ENCODE measurements around the gene BTNL9. TPM values are rescaled to one million over a fixed set of nuclear protein-coding genes. Genes with fewer than 3 reads are reported as not detected.
"Not testable (repeated sequence)": the region's sequence is repeated elsewhere in the genome, so short reads cannot be mapped to it uniquely, and the experiment has no call there.

The BTNL9 gene
- polyA plus RNA-seq (2012; ENCODE audit: low read depth, missing spikeins), result 9.7 TPM

DNA sequence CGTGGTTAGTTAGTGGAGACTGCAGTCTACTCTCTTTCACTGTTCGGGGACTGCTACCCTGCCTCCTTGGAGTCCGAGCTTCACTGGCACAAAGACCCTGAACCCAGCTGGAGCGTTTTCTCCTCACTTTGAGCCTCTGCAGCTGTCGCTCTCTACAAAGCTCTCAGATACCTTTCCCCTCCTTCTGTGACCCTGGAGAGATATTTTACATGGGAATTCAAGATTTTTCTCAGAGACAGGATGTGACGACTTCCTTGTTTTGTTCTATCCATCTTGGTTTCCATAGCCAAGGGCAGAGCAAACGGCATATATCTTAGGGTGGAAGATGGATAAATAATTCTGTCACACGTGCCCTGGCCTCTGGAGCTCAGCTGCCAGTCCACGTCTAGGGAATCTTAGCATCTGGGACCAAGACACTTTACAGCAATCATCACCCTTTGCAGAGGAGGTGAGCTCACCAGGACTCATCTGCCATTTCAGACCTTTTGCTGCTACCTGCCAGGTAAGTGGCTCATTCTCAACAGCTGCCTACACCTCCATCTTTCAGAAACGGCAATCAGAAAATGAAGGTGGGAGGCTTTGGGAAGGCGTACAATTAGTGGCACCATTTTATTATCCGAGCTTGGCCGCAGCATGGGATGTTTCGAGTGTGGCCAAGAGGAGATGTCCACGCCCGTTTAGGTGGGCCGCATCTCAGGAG is at the start of gene BTNL9:
BTNL9 (plus strand) TSS at position 336 of the 700 bp plus-strand sequence. CDS start 5,224 bp downstream, outside the sequence.
- FAIRE-seq, result no peak
- no peak for DNase-seq (ENCODE audit: insufficient read length, low spot score)
- TF ChIP-seq TAF1 (IDR thresholded peaks at IDR 0.05; ENCODE audit: low read depth, low read length), result no peak
- TF ChIP-seq POU2F2 (IDR thresholded peaks at IDR 0.05; ENCODE audit: low read depth, low read length), result no peak
- TF ChIP-seq POLR2A (IDR thresholded peaks at IDR 0.05; ENCODE audit: low read depth, low read length), result no peak
- no peak for TF ChIP-seq SPI1 (IDR thresholded peaks at IDR 0.05; ENCODE audit: low read depth, low read length)
- no peak for TF ChIP-seq POLR2AphosphoS5 (IDR thresholded peaks at IDR 0.05; ENCODE audit: low read depth, low read length)
- TF ChIP-seq PAX5 (IDR thresholded peaks at IDR 0.05; ENCODE audit: insufficient read depth, low read length, severe bottlenecking), result no peak

DNA sequence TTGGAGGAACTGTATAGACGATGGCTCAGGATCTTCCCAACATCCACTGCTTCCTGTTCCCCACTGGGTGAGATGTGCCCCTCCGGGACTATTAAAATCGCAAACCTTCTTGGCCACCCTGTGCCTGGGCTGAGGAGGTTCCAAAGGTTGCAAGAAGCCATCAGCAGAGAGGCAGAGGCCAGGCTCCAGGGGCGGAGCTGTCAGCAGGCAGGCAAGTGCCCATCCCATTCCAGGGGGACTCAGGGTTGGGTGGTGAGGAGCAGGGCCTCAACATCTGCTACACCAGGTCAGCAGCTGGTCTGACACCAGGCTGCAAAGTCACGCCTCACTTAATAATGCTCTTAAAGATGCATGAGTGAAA is 49.2 kb upstream of the BTNL9 start:
- no peak for TF ChIP-seq POU2F2 (IDR thresholded peaks at IDR 0.05; ENCODE audit: low read depth, low read length)
- TF ChIP-seq TAF1 (IDR thresholded peaks at IDR 0.05; ENCODE audit: low read depth, low read length), result no peak
- no peak for TF ChIP-seq POLR2AphosphoS5 (IDR thresholded peaks at IDR 0.05; ENCODE audit: low read depth, low read length)
- no peak for TF ChIP-seq PAX5 (IDR thresholded peaks at IDR 0.05; ENCODE audit: insufficient read depth, low read length, severe bottlenecking)
- no peak for TF ChIP-seq SPI1 (IDR thresholded peaks at IDR 0.05; ENCODE audit: low read depth, low read length)
- TF ChIP-seq POLR2A (IDR thresholded peaks at IDR 0.05; ENCODE audit: low read depth, low read length), result no peak
- DNase-seq (ENCODE audit: insufficient read length, low spot score) (no peak), FAIRE-seq (no peak)

DNA sequence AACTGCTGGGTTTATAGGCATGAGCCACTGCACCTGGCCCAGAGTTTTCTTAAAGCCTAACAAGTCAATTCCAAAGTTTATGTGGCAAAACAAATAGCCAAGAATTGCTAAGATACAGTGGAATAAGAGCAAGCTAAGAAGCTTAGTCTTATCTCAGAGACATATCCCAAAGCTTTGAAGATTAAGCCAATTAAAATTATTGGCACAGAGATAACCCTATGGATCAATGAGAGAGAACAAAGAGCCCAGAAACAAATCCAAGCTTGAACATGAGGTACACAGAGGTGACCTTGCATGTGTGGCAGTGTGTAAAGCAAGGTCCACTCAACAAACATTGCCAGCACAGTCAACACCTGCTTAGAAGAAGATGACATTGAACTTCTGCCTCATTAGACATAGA is 38.1 kb upstream of the BTNL9 start:
- TF ChIP-seq TAF1 (IDR thresholded peaks at IDR 0.05; ENCODE audit: low read depth, low read length), result no peak
- TF ChIP-seq POU2F2 (IDR thresholded peaks at IDR 0.05; ENCODE audit: low read depth, low read length), result no peak
- no peak for TF ChIP-seq POLR2A (IDR thresholded peaks at IDR 0.05; ENCODE audit: low read depth, low read length)
- TF ChIP-seq POLR2AphosphoS5 (IDR thresholded peaks at IDR 0.05; ENCODE audit: low read depth, low read length), result no peak
- TF ChIP-seq SPI1 (IDR thresholded peaks at IDR 0.05; ENCODE audit: low read depth, low read length), result no peak
- TF ChIP-seq PAX5 (IDR thresholded peaks at IDR 0.05; ENCODE audit: insufficient read depth, low read length, severe bottlenecking), result no peak
- DNase-seq (ENCODE audit: insufficient read length, low spot score) (no peak), FAIRE-seq (no peak)

DNA sequence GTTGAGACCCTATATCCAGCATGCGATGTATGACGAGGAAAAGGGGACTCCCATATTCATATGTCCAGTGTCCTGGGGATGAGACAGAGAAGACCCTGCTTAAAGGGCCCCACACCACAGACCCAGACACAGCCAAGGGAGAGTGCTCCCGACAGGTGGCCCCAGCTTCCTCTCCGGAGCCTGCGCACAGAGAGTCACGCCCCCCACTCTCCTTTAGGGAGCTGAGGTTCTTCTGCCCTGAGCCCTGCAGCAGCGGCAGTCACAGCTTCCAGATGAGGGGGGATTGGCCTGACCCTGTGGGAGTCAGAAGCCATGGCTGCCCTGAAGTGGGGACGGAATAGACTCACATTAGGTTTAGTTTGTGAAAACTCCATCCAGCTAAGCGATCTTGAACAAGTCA is 34.3 kb upstream of the BTNL9 start:
- FAIRE-seq (no peak), DNase-seq (ENCODE audit: insufficient read length, low spot score) (no peak)
- TF ChIP-seq PAX5 (IDR thresholded peaks at IDR 0.05; ENCODE audit: insufficient read depth, low read length, severe bottlenecking) (no peak), POLR2AphosphoS5 (IDR thresholded peaks at IDR 0.05; ENCODE audit: low read depth, low read length) (no peak), TAF1 (IDR thresholded peaks at IDR 0.05; ENCODE audit: low read depth, low read length) (no peak), POLR2A (IDR thresholded peaks at IDR 0.05; ENCODE audit: low read depth, low read length) (no peak)

DNA sequence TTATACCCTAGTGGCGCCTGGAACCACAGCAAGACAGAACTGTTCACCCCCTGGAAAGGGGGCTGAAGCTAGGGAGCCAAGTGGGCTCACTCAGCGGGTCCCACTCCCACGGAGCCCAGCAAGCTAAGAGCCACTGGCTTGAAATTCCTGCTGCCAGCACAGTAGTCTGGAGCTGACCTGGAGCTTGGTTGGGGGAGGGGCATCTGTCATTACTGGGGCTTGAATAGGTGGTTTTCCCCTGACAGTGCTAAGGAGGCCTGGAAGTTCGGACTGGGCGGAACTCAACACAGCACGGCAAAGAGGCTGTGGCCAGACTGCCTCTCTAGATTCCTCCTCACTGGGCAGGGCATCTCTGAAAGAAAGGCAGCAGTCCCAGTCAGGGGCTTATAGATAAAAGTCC is 31.9 kb upstream of the BTNL9 start:
- no peak for TF ChIP-seq PAX5 (IDR thresholded peaks at IDR 0.05; ENCODE audit: insufficient read depth, low read length, severe bottlenecking)
- TF ChIP-seq POLR2AphosphoS5 (IDR thresholded peaks at IDR 0.05; ENCODE audit: low read depth, low read length), result no peak
- no peak for TF ChIP-seq POU2F2 (IDR thresholded peaks at IDR 0.05; ENCODE audit: low read depth, low read length)
- no peak for TF ChIP-seq POLR2A (IDR thresholded peaks at IDR 0.05; ENCODE audit: low read depth, low read length)
- no peak for TF ChIP-seq TAF1 (IDR thresholded peaks at IDR 0.05; ENCODE audit: low read depth, low read length)
- no peak for TF ChIP-seq SPI1 (IDR thresholded peaks at IDR 0.05; ENCODE audit: low read depth, low read length)
- FAIRE-seq (no peak), DNase-seq (ENCODE audit: insufficient read length, low spot score) (no peak)

DNA sequence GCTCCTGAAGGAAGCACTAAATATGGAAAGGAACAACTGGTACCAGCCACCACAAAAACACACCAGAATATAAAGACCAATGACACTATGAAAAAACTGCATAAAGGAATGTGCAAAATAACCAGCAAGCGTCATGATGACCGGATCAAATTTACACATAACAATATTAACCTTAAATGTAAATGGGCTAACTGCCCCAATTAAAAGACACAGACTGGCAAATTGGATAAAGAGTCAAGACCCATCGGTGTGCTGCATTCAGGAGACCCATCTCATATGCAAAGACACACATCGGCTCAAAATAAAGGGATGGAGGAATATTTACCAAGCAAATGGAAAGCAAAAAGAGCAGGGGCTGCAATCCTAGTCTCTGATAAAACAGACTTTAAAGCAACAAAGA is 30.0 kb upstream of the BTNL9 start:
- not testable (repeated sequence) for FAIRE-seq

DNA sequence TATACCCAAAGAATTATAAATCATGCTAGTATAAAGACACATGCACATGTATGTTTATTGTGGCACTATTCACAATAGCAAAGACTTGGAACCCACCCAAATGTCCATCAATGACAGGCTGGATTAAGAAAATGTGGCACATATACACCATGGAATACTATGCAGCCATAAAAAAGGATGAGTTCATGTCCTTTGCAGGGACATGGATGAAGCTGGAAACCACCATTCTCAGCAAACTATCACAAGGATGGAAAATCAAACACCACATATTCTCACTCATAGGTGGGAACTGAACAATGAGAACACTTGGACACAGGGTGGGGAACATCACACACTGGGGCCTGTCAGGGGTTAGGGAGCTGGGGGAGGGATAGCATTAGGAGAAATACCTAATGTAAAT is 25.4 kb upstream of the BTNL9 start:
- not testable (repeated sequence) for FAIRE-seq

More for the DNA sequence above, 30.0 kb upstream of the BTNL9 start:
- not testable (repeated sequence) for DNase-seq (ENCODE audit: insufficient read length, low spot score)

DNA sequence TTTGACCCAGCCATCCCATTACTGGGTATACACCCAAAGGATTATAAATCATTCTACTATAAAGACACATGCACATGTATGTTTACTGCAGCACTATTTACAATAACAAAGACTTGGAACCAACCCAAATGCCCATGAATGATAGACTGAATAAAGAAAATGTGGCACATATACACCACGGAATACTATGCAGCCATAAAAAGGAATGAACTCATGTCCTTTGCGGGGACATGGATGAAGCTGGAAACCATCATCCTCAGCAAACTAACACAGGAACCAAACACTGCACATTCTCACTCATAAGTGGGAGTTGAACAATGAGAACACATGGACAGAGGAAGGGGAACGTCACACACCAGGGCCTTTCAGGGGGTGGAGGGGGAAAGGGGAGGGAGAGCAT is 22.6 kb upstream of the BTNL9 start:
- not testable (repeated sequence) for DNase-seq (ENCODE audit: insufficient read length, low spot score); FAIRE-seq

More for the DNA sequence above, 25.4 kb upstream of the BTNL9 start:
- DNase-seq (ENCODE audit: insufficient read length, low spot score), result not testable (repeated sequence)

DNA sequence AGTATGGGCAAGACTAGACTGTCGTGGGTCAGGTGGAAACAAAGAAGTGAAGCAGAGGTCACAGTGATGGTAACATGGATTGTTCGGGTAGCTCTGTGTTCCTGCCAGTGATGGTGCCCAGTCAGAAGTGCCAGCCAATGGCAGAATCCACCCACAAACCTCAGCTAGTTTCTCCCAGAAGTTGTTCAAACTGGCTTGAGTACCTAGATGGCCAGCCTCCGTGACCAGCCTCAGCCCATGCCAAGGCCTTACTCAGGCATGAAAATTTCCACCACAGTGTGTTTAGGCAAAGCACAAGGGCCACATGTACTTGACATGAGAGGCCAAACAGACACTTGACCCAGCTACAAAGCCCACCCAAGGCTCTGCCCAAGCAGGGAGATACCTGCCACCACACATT is 19.4 kb upstream of the BTNL9 start:
- TF ChIP-seq POLR2AphosphoS5 (IDR thresholded peaks at IDR 0.05; ENCODE audit: low read depth, low read length), result no peak
- no peak for DNase-seq (ENCODE audit: insufficient read length, low spot score)
- FAIRE-seq, result no peak

DNA sequence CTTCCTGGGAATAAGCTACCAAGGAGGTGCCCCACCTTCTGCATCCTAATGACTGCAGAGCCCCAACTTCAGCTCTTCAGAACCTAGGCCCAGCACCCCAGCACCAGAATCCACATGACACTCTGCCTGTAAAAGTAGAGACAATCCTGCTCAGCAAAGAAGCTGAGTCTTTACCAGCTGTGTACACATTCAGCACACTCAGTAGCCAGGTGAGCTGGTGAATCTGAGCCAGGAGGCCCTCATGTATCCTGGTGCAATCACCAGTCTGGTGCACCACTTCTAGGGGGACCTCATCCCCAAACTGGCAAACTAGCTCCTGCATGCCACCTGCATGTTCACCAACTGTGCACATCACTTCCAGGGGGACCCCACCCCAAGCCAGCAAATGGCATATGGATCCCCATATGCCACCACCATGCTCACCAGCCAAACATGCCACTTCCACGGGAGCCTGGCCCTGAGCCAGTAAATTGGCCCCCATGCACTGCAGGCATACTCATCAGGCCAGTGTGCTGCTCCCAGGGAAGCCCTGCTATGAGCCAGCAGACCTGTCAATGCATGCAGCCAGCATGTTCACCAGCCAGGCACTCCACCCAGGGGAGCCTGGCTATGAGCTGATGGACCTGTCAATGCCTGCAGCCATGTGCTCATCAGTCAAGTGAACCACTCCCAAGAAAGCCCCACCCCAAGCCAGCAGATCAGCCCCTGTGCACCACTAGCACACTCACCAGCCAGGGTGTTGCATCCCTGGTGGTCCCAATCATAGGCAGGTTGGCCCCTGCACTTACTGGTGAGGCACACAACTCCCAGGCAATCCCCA is 15.6 kb upstream of the BTNL9 start:
- FAIRE-seq, result no peak

More for the DNA sequence above, 15.6 kb upstream of the BTNL9 start:
- no peak for TF ChIP-seq POU2F2 (IDR thresholded peaks at IDR 0.05; ENCODE audit: low read depth, low read length)
- TF ChIP-seq PAX5 (IDR thresholded peaks at IDR 0.05; ENCODE audit: insufficient read depth, low read length, severe bottlenecking), result no peak
- TF ChIP-seq POLR2AphosphoS5 (IDR thresholded peaks at IDR 0.05; ENCODE audit: low read depth, low read length), result no peak
- no peak for TF ChIP-seq TAF1 (IDR thresholded peaks at IDR 0.05; ENCODE audit: low read depth, low read length)
- TF ChIP-seq POLR2A (IDR thresholded peaks at IDR 0.05; ENCODE audit: low read depth, low read length), result no peak
- no peak for TF ChIP-seq SPI1 (IDR thresholded peaks at IDR 0.05; ENCODE audit: low read depth, low read length)
- DNase-seq (ENCODE audit: insufficient read length, low spot score), result no peak

Data from GM12891 (cell line).